ENCODE measurements around the gene HERPUD1. TPM values are rescaled to one million over a fixed set of nuclear protein-coding genes. Genes with fewer than 3 reads are reported as not detected.
A peak's percentile ranks its signal among the peaks of the same experiment; 100 is the strongest.
"Not testable (repeated sequence)": the region's sequence is repeated elsewhere in the genome, so short reads cannot be mapped to it uniquely, and the experiment has no call there.

HERPUD1 gene
- polyA plus RNA-seq, 1 of the 3 experiments (the other 2 are of a cell fraction), result 46.3 TPM

DNA sequence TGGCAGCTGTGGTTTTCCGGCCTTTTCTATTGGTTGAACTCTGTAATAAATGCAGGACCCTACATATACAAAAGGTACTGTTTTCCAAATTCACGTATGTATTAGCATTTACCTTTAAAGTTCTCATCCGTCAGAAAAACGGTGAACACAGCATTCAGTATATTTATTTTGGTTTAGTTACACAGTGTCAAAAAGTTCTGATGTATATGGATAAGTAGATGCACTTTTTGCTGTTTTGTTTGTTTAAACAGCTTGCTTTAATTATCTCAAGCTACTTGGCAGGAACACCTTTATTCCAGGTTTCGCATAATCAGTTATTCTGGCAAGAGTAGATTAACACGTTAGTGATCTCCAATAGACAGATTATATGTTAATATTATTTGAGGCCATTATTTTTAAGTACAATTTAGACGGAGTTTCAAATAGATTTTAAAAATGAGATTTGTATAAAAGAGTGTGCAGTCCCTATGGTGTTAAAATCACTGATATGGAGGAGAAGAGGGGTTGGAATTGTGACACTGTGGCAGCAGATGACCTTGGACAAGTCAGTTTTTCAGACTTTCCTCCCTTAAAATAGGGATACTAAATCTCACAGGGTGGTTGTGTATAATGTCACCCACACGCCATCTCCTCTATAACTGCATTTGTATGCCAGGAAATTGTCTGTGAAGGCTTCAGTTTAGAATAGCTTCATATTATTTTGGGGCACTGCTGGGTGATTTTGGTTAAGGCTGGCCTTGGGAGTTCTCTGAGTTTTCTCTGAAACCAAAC lies 2.1 kb downstream of the HERPUD1 start:
- DNase-seq, result no peak
- H3K9me2 ChIP-seq, result no peaks in the 10 kb centered on the region

DNA sequence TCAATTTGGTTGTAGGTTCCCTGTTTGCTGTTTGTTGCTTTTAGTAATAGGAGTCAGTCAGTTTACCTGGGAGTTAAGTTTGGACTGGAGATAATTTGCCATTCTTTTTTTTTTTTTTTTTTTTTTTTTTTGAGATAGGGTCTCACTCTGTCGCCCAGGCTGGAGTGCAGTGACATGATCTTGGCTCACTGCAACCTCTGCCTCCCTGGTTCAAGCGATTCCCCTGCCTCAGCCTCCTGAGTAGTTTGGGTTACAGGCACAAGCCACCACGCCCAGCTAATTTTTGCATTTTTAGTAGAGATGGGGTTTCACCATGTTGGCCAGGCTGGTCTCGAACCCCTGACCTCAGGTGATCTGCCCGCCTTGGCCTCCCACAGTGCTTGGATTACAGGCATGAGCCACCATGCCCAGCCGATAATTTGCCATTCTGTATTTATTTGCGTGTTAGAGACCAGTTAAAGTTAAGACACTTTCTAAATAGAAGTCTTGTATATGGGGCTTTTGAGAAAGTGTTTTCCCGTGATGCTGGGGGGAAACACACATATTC lies 2.7 kb downstream of the HERPUD1 start:
- not testable (repeated sequence) for H3K9me3 ChIP-seq; H3K9me2 ChIP-seq; H2AFZ ChIP-seq (ENCODE audit: low read depth); DNase-seq; H3K27me3 ChIP-seq (ENCODE audit: insufficient read depth); H3K27ac ChIP-seq (ENCODE audit: low read depth in 2 of 2, low read length in 1 of 2)
- ChIA-PET POLR2A (interaction anchor here (1.4 to 5.8 kb wide), 2 partner anchors 9 to 59 kb away, joined by 4 to 43 read pairs; no protein-coding TSS in a partner anchor), CTCF (interaction anchor here (0.7 to 3.6 kb wide), 5 partner anchors 60 to 141 kb away, joined by 3 to 21 read pairs (median 6); no protein-coding TSS in a partner anchor)
- H3K4me1 ChIP-seq (ENCODE audit: control insufficient read depth in 1 of 2, insufficient read depth in 2 of 2, low read depth in 1 of 2, low read length in 1 of 2), result peaks cover 18 to 32% of the 10 kb centered on the region in 2 experiments; a peak in 3 of 4 replicates
- peaks cover 75% of the 10 kb centered on the region for H3K79me2 ChIP-seq (ENCODE audit: insufficient read depth)
- H3F3A ChIP-seq (replicated peaks; ENCODE audit: insufficient read depth), result peaks cover 14% of the 10 kb centered on the region
- peak overlapping the region; percentile 66 for H3K4me2 ChIP-seq
- H3K36me3 ChIP-seq (replicated peaks in 1 of 2; ENCODE audit: control insufficient read depth in 1 of 2, insufficient read depth in 2 of 2, low read length in 1 of 2), result peaks cover 47 to 53% of the 10 kb centered on the region in 2 experiments
- peak overlapping the region; percentile 84 to 99 for H3K4me3 ChIP-seq (ENCODE audit: low read depth in 2 of 2, low read length in 1 of 2)
- 98% methylated on average over 8 of the region's 8 CpGs for WGBS (ENCODE audit: low lambda C conversion rate)
- H4K20me1 ChIP-seq (ENCODE audit: insufficient read depth), result peaks cover 62% of the 10 kb centered on the region
- peak overlapping the region; percentile 88; the same call in 1 of the 2 replicates for H3K9ac ChIP-seq

More for the DNA sequence above, 2.1 kb downstream of the HERPUD1 start:
- ChIA-PET CTCF (interaction anchor here (0.9 to 3.6 kb wide), 6 partner anchors 30 to 141 kb away, joined by 3 to 21 read pairs (median 4); no protein-coding TSS in a partner anchor), POLR2A (interaction anchor here (0.9 to 5.8 kb wide), 4 partner anchors 10 to 69 kb away, joined by 3 to 43 read pairs (median 4); partner anchors contain the start of gene SLC12A3)
- H3K9ac ChIP-seq, result peak overlapping the region; percentile 88
- H3K79me2 ChIP-seq (ENCODE audit: insufficient read depth), result peaks cover 69% of the 10 kb centered on the region
- H3K4me2 ChIP-seq, result peak overlapping the region; percentile 66
- no peak overlapping the region for H2AFZ ChIP-seq (ENCODE audit: low read depth)
- WGBS (ENCODE audit: low lambda C conversion rate), result 46% methylated on average over 8 of the region's 8 CpGs
- H4K20me1 ChIP-seq (ENCODE audit: insufficient read depth), result peaks cover 55% of the 10 kb centered on the region
- no peaks in the 10 kb centered on the region for H3K9me3 ChIP-seq
- H3K4me1 ChIP-seq (ENCODE audit: control insufficient read depth in 1 of 2, insufficient read depth in 2 of 2, low read depth in 1 of 2, low read length in 1 of 2), result peaks cover 18 to 32% of the 10 kb centered on the region in 2 experiments; a peak in 3 of 4 replicates
- H3K36me3 ChIP-seq (replicated peaks in 1 of 2; ENCODE audit: control insufficient read depth in 1 of 2, insufficient read depth in 2 of 2, low read length in 1 of 2), result peaks cover 41 to 46% of the 10 kb centered on the region in 2 experiments
- TF ChIP-seq TCF12 (IDR thresholded peaks at IDR 0.05) (0 out of 2 replicates have a peak, but pooled peaks have one; percentile 6), NFIC (IDR thresholded peaks at IDR 0.05; ENCODE audit: borderline replicate concordance) (no peak)
- no peaks in the 10 kb centered on the region for H3K27me3 ChIP-seq (ENCODE audit: insufficient read depth)
- H3K4me3 ChIP-seq (ENCODE audit: low read depth in 2 of 2, low read length in 1 of 2), result peak overlapping the region; percentile 84 to 99
- H3K27ac ChIP-seq (ENCODE audit: low read depth in 2 of 2, low read length in 1 of 2), result peak overlapping the region in 1 of 2 experiments; percentile 90; a peak in 2 of 4 replicates
- H3F3A ChIP-seq (replicated peaks; ENCODE audit: insufficient read depth), result peaks cover 14% of the 10 kb centered on the region

DNA sequence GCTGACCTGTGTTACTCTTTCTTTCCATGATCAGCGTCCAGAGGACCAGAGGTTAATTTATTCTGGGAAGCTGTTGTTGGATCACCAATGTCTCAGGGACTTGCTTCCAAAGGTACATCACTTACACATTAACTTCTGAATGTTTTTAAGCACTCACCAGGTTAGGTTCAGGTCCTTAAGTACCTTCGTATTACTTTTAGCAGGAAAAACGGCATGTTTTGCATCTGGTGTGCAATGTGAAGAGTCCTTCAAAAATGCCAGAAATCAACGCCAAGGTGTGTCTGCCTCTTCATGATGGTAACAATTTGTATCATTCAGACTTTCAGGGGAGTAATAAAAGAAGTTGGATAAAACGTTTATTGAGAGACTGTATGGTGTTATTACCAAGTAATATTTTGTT lies 3.3 kb downstream of the HERPUD1 start:
- 0 out of 2 replicates have a peak overlapping the region, but pooled peaks have one; percentile 8 for H3K9ac ChIP-seq
- H3K27ac ChIP-seq (ENCODE audit: low read depth in 2 of 2, low read length in 1 of 2), result no peak overlapping the region

More for the DNA sequence above, 3.3 kb downstream of the HERPUD1 start:
- Histone ChIP-seq H3K36me3 (replicated peaks in 1 of 2; ENCODE audit: control insufficient read depth in 1 of 2, insufficient read depth in 2 of 2, low read length in 1 of 2) (peaks cover 51 to 56% of the 10 kb centered on the region in 2 experiments), H3K4me2 (peak overlapping the region; percentile 66; the same call in 1 of the 2 replicates), H4K20me1 (ENCODE audit: insufficient read depth) (peaks cover 67% of the 10 kb centered on the region), H3K4me1 (ENCODE audit: control insufficient read depth in 1 of 2, insufficient read depth in 2 of 2, low read depth in 1 of 2, low read length in 1 of 2) (peaks cover 18 to 32% of the 10 kb centered on the region in 2 experiments; a peak in 3 of 4 replicates), H3K27me3 (ENCODE audit: insufficient read depth) (no peaks in the 10 kb centered on the region), H3K79me2 (ENCODE audit: insufficient read depth) (peaks cover 81% of the 10 kb centered on the region), H2AFZ (ENCODE audit: low read depth) (no peak overlapping the region), H3K9me2 (no peaks in the 10 kb centered on the region), H3K4me3 (ENCODE audit: low read depth in 2 of 2, low read length in 1 of 2) (peak overlapping the region in 1 of 2 experiments; percentile 84; a peak in 1 of 4 replicates), H3K9me3 (no peaks in the 10 kb centered on the region), H3F3A (replicated peaks; ENCODE audit: insufficient read depth) (peaks cover 14% of the 10 kb centered on the region)
- no peak for TF ChIP-seq RCOR1 (IDR thresholded peaks at IDR 0.05; ENCODE audit: low read length)
- TF ChIP-seq RXRA (IDR thresholded peaks at IDR 0.05; ENCODE audit: borderline replicate concordance, low read depth), result no peak
- TF ChIP-seq, protein P1, sequence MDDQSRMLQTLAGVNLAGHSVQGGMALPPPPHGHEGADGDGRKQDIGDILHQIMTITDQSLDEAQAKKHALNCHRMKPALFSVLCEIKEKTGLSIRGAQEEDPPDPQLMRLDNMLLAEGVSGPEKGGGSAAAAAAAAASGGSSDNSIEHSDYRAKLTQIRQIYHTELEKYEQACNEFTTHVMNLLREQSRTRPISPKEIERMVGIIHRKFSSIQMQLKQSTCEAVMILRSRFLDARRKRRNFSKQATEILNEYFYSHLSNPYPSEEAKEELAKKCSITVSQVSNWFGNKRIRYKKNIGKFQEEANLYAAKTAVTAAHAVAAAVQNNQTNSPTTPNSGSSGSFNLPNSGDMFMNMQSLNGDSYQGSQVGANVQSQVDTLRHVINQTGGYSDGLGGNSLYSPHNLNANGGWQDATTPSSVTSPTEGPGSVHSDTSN (IDR thresholded peaks at IDR 0.05), result no peak
- CTCF ChIA-PET, result interaction anchor here (0.7 kb wide), 1 partner anchor 67 kb away, joined by 3 read pairs; no protein-coding TSS in a partner anchor
- WGBS (ENCODE audit: low lambda C conversion rate), result 85% methylated on average over 5 of the region's 5 CpGs
- DNase-seq, result no peak
- POLR2A ChIA-PET, result interaction anchor here (5.8 kb wide), 1 partner anchor 60 kb away, joined by 43 read pairs; no protein-coding TSS in a partner anchor

All from SK-N-SH (cell line).